Transverse colon (tissue), 4 donors: ENCODE results near the gene NCOA3. TPM values are rescaled to one million over a fixed set of nuclear protein-coding genes. Genes with fewer than 3 reads are reported as not detected.
A peak's percentile ranks its signal among the peaks of the same experiment; 100 is the strongest.

Source experiments
- DNase-seq: peaks from one replicate; pipeline ENCODE4 v3.0.0-alpha.2; 2019
- H3K27ac ChIP-seq, 4 donors: fragments of 200-600 bp; sonication (generic); 2 replicates each; pipeline ENCODE4 v1.5.1; 2016 to 2018; ENCODE audit warnings: inconsistent platforms in 4 of 4
- H3K27me3 ChIP-seq: fragments of 200-600 bp; sonication (generic); 2 replicates; pipeline ENCODE4 v1.5.1; 2017; ENCODE audit warnings: inconsistent platforms
- H3K36me3 ChIP-seq, 4 donors: fragments of 200-600 bp; sonication (generic); 2 replicates each; pipeline ENCODE4 v1.5.1; 2017 to 2019; ENCODE audit warnings: inconsistent platforms in 4 of 4
- H3K4me1 ChIP-seq, 4 donors: fragments of 200-600 bp; sonication (generic); 2 replicates each; pipeline ENCODE4 v1.5.1; 2017 to 2020; ENCODE audit warnings: inconsistent platforms in 4 of 4
- H3K4me3 ChIP-seq, 4 donors: fragments of 200-600 bp; sonication (generic); 1 replicate in 1 of 4; 2 replicates in 3 of 4; pipeline versions ENCODE4 v1.5.1 to v1.6.1; 2017 to 2019; ENCODE audit warnings: inconsistent platforms in 4 of 4
- H3K9me3 ChIP-seq, 2 donors: fragments of 200-600 bp; sonication (generic); 2 replicates each; pipeline ENCODE4 v1.5.1; 2017 to 2019; ENCODE audit warnings: inconsistent platforms in 2 of 2
- EP300 ChIP-seq: sonication (generic); formaldehyde crosslinking; IDR thresholded peaks from one replicate; pipeline ENCODE4 v1.6.1; 2017; ENCODE audit warnings: antibody characterized with exemption, low read depth
- POLR2A ChIP-seq: fragments of 450-650 bp; IDR thresholded peaks from one replicate; pipeline ENCODE4 v1.6.1; 2016; ENCODE audit warnings: antibody characterized with exemption, mild to moderate bottlenecking, moderate library complexity
- POLR2AphosphoS5 ChIP-seq, 3 donors: sonication (generic); formaldehyde crosslinking; IDR thresholded peaks; one replicate each; pipeline ENCODE4 v1.6.1; 2016; ENCODE audit warnings: antibody characterized with exemption in 3 of 3
- WGBS, 2 donors: methylation state at CpG; one replicate each; pipeline ENCODE4 v1.1.5; 2018; ENCODE audit warnings: low coverage in 1 of 2; 5-methylcytosine and 5-hydroxymethylcytosine counted together
- in situ Hi-C, 4 donors: fragments of 200-750 bp; cut with MboI; loops; one replicate each; pipeline versions ENCODE4 v1.15.0 to v1.15.1; 2017; ENCODE audit warnings: low sequenced_read_pairs in 3 of 4, low pct_ligation_motif_present in 1 of 4, low pct_unique_long_range_greater_than_20kb in 1 of 4
- intact Hi-C: fragments of 100-400 bp; cut with DNase I; formaldehyde crosslinking; loops from one replicate; pipeline ENCODE4 v1.15.1; 2023; ENCODE audit warnings: low total_unique reads
- total RNA-seq, 4 donors: library from RNA; depleted of rRNA; stranded (reverse); fragments of >200 nt; gene quantifications; one replicate each; pipeline ENCODE4 v1.1.0, GENCODE V29; 2016
- TF ChIP-seq, protein P1 (sequence below), 5 experiments: fragments of 200-600 bp in 3 of 5; fragments of 450-650 bp in 2 of 5; sonication (generic) in 3 of 5; IDR thresholded peaks; 1 replicate in 2 of 5; 2 replicates in 3 of 5; pipeline ENCODE4 v1.5.1; 2016 to 2017; ENCODE audit warnings: antibody characterized with exemption in 5 of 5, inconsistent platforms in 3 of 5, mild to moderate bottlenecking in 2 of 5, moderate library complexity in 1 of 5

The NCOA3 gene
- total RNA-seq, 4 donors from 2014 or later, result 9.2 to 39.1 (median 22.3) TPM

DNA sequence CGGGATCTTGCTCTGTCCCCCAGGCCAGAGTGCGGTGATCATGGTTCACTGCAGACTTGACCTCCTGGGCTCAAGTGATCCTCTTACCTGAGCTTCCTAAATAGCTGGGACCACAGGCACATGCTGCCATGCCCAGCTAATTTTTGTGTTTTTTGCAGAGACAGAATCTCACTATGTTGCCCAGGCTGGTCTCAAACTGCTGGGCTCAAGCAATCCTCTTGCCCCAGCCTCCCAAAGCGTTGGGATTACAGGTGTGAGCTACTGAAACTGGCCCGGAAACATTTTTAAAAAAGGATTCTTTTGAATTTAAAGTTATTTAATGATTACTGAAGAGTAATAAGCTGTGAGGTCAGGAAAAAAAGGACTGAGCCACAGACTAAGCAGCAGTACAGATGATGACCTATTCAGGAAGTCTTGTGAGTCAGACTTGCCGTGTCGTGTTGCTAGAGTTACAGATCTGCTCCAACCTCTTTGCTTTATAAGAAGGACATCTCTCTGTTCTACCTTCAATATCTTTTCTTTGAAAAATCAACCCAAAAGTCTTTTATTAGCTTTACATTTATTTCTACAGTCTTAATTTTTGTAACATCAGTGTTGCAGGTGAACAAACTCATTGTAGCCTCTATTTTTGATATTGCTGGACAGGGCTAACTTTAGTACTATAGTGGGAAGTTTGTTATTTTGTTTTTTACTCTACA, 108.7 kb downstream of the NCOA3 start:
- peak; percentile 44 for DNase-seq
- Histone ChIP-seq H3K4me3 (no peak overlapping the region), H3K27me3 (no peaks in the 10 kb centered on the region), H3K4me1 (peaks cover 0 to 13% (median 2%) of the 10 kb centered on the region in 4 donors), H3K27ac (peak overlapping the region in 3 of 4 donors; percentile 11 to 45 (median 17)), H3K36me3 (no peaks in the 10 kb centered on the region), H3K9me3 (no peaks in the 10 kb centered on the region)
- WGBS, 2 donors, result 61 to 72% methylated on average over 6 of the region's 6 CpGs
- in situ Hi-C loops, result loop anchor here in 3 of 4 donors (25.0 kb wide), 4 partner anchors 223 to 423 kb away; no protein-coding TSS in a partner anchor
- intact Hi-C loops, result no loop called here
- TF ChIP-seq EP300, result no peak
- TF ChIP-seq POLR2AphosphoS5 (IDR thresholded peaks at IDR 0.05), result peak in 1 of 3 donors; percentile 16
- no peak for TF ChIP-seq POLR2A

- Histone ChIP-seq H3K36me3 (no peaks in the 10 kb centered on the region), H3K27me3 (no peaks in the 10 kb centered on the region), H3K9me3 (no peaks in the 10 kb centered on the region), H3K4me3 (no peak overlapping the region), H3K27ac (peak overlapping the region in 1 of 4 donors; percentile 11), H3K4me1 (peaks cover 0 to 13% (median 2%) of the 10 kb centered on the region in 4 donors)
- no peak for TF ChIP-seq EP300
- no peak for TF ChIP-seq POLR2AphosphoS5 (IDR thresholded peaks at IDR 0.05)
- no peak for DNase-seq
- in situ Hi-C loops (loop anchor here in 3 of 4 donors (25.0 kb wide), 4 partner anchors 224 to 424 kb away; no protein-coding TSS in a partner anchor), intact Hi-C loops (no loop called here)
Measured at GRCh38 chr20:47610945-47611250, 109.2 kb downstream of the NCOA3 start.

- 97 to 99% methylated on average over 5 to 9 of the region's 9 CpGs for WGBS, 2 donors
- DNase-seq, result no peak
- in situ Hi-C loops, result loop anchor here in 3 of 4 donors (25.0 kb wide), 4 partner anchors 224 to 424 kb away; no protein-coding TSS in a partner anchor
- intact Hi-C loops, result no loop called here
- H3K36me3 ChIP-seq, result no peaks in the 10 kb centered on the region
- TF ChIP-seq POLR2A (no peak), POLR2AphosphoS5 (IDR thresholded peaks at IDR 0.05) (no peak), EP300 (no peak)
- TF ChIP-seq, protein P1, sequence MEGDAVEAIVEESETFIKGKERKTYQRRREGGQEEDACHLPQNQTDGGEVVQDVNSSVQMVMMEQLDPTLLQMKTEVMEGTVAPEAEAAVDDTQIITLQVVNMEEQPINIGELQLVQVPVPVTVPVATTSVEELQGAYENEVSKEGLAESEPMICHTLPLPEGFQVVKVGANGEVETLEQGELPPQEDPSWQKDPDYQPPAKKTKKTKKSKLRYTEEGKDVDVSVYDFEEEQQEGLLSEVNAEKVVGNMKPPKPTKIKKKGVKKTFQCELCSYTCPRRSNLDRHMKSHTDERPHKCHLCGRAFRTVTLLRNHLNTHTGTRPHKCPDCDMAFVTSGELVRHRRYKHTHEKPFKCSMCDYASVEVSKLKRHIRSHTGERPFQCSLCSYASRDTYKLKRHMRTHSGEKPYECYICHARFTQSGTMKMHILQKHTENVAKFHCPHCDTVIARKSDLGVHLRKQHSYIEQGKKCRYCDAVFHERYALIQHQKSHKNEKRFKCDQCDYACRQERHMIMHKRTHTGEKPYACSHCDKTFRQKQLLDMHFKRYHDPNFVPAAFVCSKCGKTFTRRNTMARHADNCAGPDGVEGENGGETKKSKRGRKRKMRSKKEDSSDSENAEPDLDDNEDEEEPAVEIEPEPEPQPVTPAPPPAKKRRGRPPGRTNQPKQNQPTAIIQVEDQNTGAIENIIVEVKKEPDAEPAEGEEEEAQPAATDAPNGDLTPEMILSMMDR (IDR thresholded peaks at IDR 0.05), result no peak
- H3K27me3 ChIP-seq, result no peaks in the 10 kb centered on the region
- no peak overlapping the region for H3K27ac ChIP-seq
- H3K9me3 ChIP-seq, result no peaks in the 10 kb centered on the region
- peaks cover 0 to 13% (median 2%) of the 10 kb centered on the region in 4 donors for H3K4me1 ChIP-seq
- no peak overlapping the region for H3K4me3 ChIP-seq
Measured at GRCh38 chr20:47611785-47612184, 110.1 kb downstream of the NCOA3 start.

DNA sequence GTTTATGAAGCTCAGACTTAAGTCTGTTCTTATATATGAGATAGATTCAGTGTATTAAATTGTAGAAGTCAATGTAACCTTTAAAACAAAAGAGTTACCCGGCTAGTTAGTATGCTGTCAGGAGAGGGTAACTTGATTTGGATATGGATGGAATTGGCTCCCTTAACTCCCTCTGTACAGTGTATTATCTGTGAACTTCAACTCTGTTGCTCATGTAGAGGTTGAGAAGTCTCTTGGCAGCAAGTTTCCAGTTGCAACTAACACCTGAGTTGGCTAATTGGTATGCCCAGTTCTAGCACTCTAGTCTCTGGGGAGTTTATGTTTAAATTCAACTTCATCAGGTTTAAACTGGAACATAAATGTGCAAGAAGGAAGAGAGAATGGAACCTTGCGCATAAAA, 111.0 kb downstream of the NCOA3 start:
- DNase-seq, result no peak
- TF ChIP-seq POLR2AphosphoS5 (IDR thresholded peaks at IDR 0.05), result no peak
- TF ChIP-seq EP300, result no peak
- TF ChIP-seq POLR2A, result no peak
- TF ChIP-seq, protein P1 (IDR thresholded peaks at IDR 0.05), result no peak
- Histone ChIP-seq H3K27ac (no peak overlapping the region), H3K36me3 (no peaks in the 10 kb centered on the region), H3K4me1 (peaks cover 0 to 7% (median 2%) of the 10 kb centered on the region in 4 donors), H3K4me3 (no peak overlapping the region), H3K27me3 (no peaks in the 10 kb centered on the region), H3K9me3 (no peaks in the 10 kb centered on the region)
- intact Hi-C loops, result no loop called here
- in situ Hi-C loops, result loop anchor here in 3 of 4 donors (25.0 kb wide), 4 partner anchors 225 to 425 kb away; no protein-coding TSS in a partner anchor
- 93 to 95% methylated on average over 2 of the region's 2 CpGs for WGBS, 2 donors

- TF ChIP-seq POLR2AphosphoS5 (IDR thresholded peaks at IDR 0.05), result no peak
- TF ChIP-seq POLR2A, result no peak
- TF ChIP-seq EP300, result no peak
- TF ChIP-seq, protein P1 (IDR thresholded peaks at IDR 0.05), result no peak
- Histone ChIP-seq H3K27ac (no peak overlapping the region), H3K4me1 (peaks cover 0 to 5% (median 2%) of the 10 kb centered on the region in 4 donors), H3K36me3 (no peaks in the 10 kb centered on the region), H3K27me3 (no peaks in the 10 kb centered on the region), H3K4me3 (no peak overlapping the region), H3K9me3 (no peaks in the 10 kb centered on the region)
- intact Hi-C loops, result no loop called here
- no peak for DNase-seq
- in situ Hi-C loops, result loop anchor here in 3 of 4 donors (25.0 kb wide), 4 partner anchors 228 to 428 kb away; no protein-coding TSS in a partner anchor
- 96 to 100% methylated on average over 1 to 2 of the region's 2 CpGs for WGBS, 2 donors
Measured at GRCh38 chr20:47614703-47615309, 113.1 kb downstream of the NCOA3 start.
